Measurements from ENCODE around the gene KIAA1217.

DNA sequence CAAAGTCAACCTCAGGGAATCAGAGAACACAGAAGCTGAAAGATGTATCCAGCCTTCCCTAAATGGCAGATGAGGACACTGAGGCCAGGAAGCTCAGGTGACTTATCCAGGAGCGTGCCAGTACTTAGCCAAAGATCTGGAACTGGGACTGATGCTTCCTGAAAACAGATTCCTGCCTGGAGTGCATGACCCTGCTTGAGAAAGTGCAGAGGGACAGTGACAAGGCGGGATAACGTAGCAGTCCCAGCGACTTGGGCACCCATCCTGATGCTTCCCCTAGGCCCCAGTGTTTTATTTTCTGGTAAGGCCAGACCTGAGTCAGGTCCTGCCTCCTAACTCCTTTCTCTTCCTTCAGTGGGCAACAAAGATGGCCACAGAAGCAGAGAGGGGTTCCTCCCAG, 48.6 kb downstream of the KIAA1217 start:
- TF ChIP-seq POLR2AphosphoS5 (IDR thresholded peaks at IDR 0.05) (no peak), EP300 (conservative IDR thresholded peaks at IDR 0.05; ENCODE audit: poor library complexity, severe bottlenecking) (no peak), SMC3 (conservative IDR thresholded peaks at IDR 0.05; ENCODE audit: poor library complexity) (no peak), EZH2 (IDR thresholded peaks at IDR 0.05; ENCODE audit: borderline replicate concordance, insufficient read depth, low read length, poor library complexity, severe bottlenecking) (no peak), RAD21 (conservative IDR thresholded peaks at IDR 0.05) (no peak), MXI1 (conservative IDR thresholded peaks at IDR 0.05; ENCODE audit: poor library complexity, severe bottlenecking) (no peak), TAF1 (IDR thresholded peaks at IDR 0.05; ENCODE audit: low read depth) (no peak)
- TF ChIP-seq, protein P1, sequence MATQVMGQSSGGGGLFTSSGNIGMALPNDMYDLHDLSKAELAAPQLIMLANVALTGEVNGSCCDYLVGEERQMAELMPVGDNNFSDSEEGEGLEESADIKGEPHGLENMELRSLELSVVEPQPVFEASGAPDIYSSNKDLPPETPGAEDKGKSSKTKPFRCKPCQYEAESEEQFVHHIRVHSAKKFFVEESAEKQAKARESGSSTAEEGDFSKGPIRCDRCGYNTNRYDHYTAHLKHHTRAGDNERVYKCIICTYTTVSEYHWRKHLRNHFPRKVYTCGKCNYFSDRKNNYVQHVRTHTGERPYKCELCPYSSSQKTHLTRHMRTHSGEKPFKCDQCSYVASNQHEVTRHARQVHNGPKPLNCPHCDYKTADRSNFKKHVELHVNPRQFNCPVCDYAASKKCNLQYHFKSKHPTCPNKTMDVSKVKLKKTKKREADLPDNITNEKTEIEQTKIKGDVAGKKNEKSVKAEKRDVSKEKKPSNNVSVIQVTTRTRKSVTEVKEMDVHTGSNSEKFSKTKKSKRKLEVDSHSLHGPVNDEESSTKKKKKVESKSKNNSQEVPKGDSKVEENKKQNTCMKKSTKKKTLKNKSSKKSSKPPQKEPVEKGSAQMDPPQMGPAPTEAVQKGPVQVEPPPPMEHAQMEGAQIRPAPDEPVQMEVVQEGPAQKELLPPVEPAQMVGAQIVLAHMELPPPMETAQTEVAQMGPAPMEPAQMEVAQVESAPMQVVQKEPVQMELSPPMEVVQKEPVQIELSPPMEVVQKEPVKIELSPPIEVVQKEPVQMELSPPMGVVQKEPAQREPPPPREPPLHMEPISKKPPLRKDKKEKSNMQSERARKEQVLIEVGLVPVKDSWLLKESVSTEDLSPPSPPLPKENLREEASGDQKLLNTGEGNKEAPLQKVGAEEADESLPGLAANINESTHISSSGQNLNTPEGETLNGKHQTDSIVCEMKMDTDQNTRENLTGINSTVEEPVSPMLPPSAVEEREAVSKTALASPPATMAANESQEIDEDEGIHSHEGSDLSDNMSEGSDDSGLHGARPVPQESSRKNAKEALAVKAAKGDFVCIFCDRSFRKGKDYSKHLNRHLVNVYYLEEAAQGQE (IDR thresholded peaks at IDR 0.05; ENCODE audit: borderline replicate concordance) = no peak
- TF ChIP-seq, protein P2, sequence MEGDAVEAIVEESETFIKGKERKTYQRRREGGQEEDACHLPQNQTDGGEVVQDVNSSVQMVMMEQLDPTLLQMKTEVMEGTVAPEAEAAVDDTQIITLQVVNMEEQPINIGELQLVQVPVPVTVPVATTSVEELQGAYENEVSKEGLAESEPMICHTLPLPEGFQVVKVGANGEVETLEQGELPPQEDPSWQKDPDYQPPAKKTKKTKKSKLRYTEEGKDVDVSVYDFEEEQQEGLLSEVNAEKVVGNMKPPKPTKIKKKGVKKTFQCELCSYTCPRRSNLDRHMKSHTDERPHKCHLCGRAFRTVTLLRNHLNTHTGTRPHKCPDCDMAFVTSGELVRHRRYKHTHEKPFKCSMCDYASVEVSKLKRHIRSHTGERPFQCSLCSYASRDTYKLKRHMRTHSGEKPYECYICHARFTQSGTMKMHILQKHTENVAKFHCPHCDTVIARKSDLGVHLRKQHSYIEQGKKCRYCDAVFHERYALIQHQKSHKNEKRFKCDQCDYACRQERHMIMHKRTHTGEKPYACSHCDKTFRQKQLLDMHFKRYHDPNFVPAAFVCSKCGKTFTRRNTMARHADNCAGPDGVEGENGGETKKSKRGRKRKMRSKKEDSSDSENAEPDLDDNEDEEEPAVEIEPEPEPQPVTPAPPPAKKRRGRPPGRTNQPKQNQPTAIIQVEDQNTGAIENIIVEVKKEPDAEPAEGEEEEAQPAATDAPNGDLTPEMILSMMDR (IDR thresholded peaks at IDR 0.05; ENCODE audit: poor library complexity, severe bottlenecking) = no peak
